ENCODE data around the gene NUP133.

Gene NUP133

DNA sequence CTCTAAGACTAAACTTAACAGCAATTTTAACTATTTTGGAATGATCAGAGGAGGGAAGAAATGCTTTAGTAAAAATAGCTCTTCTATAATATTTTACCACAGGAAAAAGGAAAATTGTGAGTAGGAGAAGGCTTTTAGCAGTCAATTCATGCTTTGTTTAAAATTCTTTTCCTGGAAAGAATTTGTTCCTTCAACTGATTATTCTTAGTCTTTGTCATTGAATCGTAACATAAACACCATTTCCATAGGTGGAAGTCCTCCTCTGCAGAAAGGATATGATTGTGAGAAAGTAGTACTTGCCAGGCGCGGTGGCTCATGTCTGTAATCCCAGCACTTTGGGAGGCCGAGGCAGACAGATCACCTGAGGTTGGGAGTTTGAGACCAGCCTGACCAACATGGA lies 62.3 kb downstream of the NUP133 start:
- no peak overlapping the region for H3K27ac ChIP-seq (ENCODE audit: low read depth, low read length)
- no peak overlapping the region for H3K4me2 ChIP-seq (ENCODE audit: low read length)
- H3K27me3 ChIP-seq (ENCODE audit: control insufficient read depth, low read length), result no peaks in the 10 kb centered on the region
- H3F3A ChIP-seq (ENCODE audit: control insufficient read depth, insufficient read depth), result 0 out of 2 replicates have a peak, but pooled peaks cover 4% of the 10 kb centered on the region
- H3K9me2 ChIP-seq (replicated peaks; ENCODE audit: control insufficient read depth, low read length), result no peaks in the 10 kb centered on the region
- no peak for TF ChIP-seq EZH2phosphoT487 (IDR thresholded peaks at IDR 0.05; ENCODE audit: borderline replicate concordance, low read length)
- no peak for TF ChIP-seq CTCF (IDR thresholded peaks at IDR 0.05; ENCODE audit: low read depth, low read length, poor library complexity, severe bottlenecking)
- no peaks in the 10 kb centered on the region for H3K9me3 ChIP-seq (ENCODE audit: control insufficient read depth, insufficient read depth, low read length)
- H3K4me1 ChIP-seq (ENCODE audit: control insufficient read depth, low read length), result no peaks in the 10 kb centered on the region
- no peak overlapping the region for H3K4me3 ChIP-seq (ENCODE audit: low read length)
- H3K36me3 ChIP-seq (ENCODE audit: control insufficient read depth, low read length), result peaks cover 62% of the 10 kb centered on the region
- no peaks in the 10 kb centered on the region for H4K20me1 ChIP-seq (ENCODE audit: control insufficient read depth, insufficient read depth, low read depth, low read length)
- no peaks in the 10 kb centered on the region for H3K79me2 ChIP-seq (ENCODE audit: control insufficient read depth, low read length)

- Histone ChIP-seq H3K27ac (ENCODE audit: low read depth, low read length) (no peak overlapping the region), H3K4me2 (ENCODE audit: low read length) (no peak overlapping the region), H3K9me3 (ENCODE audit: control insufficient read depth, insufficient read depth, low read length) (no peaks in the 10 kb centered on the region), H3K4me1 (ENCODE audit: control insufficient read depth, low read length) (no peaks in the 10 kb centered on the region), H3K79me2 (ENCODE audit: control insufficient read depth, low read length) (no peaks in the 10 kb centered on the region), H3K4me3 (ENCODE audit: low read length) (no peak overlapping the region), H3F3A (ENCODE audit: control insufficient read depth, insufficient read depth) (peaks cover 7% of the 10 kb centered on the region; the same call in 1 of the 2 replicates), H3K27me3 (ENCODE audit: control insufficient read depth, low read length) (no peaks in the 10 kb centered on the region), H4K20me1 (ENCODE audit: control insufficient read depth, insufficient read depth, low read depth, low read length) (no peaks in the 10 kb centered on the region), H3K36me3 (ENCODE audit: control insufficient read depth, low read length) (peaks cover 49% of the 10 kb centered on the region), H3K9me2 (replicated peaks; ENCODE audit: control insufficient read depth, low read length) (no peaks in the 10 kb centered on the region)
- TF ChIP-seq CTCF (IDR thresholded peaks at IDR 0.05; ENCODE audit: low read depth, low read length, poor library complexity, severe bottlenecking) (no peak), EZH2phosphoT487 (IDR thresholded peaks at IDR 0.05; ENCODE audit: borderline replicate concordance, low read length) (no peak)
Observed at GRCh38 chr1:229440851-229441537, 67.1 kb downstream of the NUP133 start.

DNA sequence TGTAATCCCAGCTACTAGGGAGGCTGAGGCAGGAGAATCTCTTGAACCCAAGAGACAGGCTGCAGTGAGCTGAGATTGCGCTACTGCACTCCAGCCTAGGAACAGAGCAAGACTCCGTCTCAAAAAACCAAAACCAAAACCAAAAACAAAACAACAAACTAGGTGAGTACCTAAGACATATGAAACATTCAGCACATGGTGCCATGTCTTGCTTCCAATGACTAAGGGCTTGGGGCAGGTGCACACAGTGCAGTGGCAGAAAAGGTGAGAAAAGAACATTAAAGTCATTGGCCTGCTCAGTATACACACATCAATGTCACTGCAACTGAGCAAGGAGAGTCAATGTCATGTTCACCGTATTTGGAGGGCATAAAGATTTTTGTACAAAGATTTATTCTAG lies 70.1 kb downstream of the NUP133 start:
- Histone ChIP-seq H3K4me2 (ENCODE audit: low read length) (no peak overlapping the region), H4K20me1 (ENCODE audit: control insufficient read depth, insufficient read depth, low read depth, low read length) (no peaks in the 10 kb centered on the region), H3K9me2 (replicated peaks; ENCODE audit: control insufficient read depth, low read length) (no peaks in the 10 kb centered on the region), H3F3A (ENCODE audit: control insufficient read depth, insufficient read depth) (peaks cover 7% of the 10 kb centered on the region; the same call in 1 of the 2 replicates), H3K27me3 (ENCODE audit: control insufficient read depth, low read length) (no peaks in the 10 kb centered on the region), H3K9me3 (ENCODE audit: control insufficient read depth, insufficient read depth, low read length) (no peaks in the 10 kb centered on the region), H3K4me3 (ENCODE audit: low read length) (no peak overlapping the region), H3K4me1 (ENCODE audit: control insufficient read depth, low read length) (no peaks in the 10 kb centered on the region), H3K27ac (ENCODE audit: low read depth, low read length) (no peak overlapping the region), H3K79me2 (ENCODE audit: control insufficient read depth, low read length) (no peaks in the 10 kb centered on the region), H3K36me3 (ENCODE audit: control insufficient read depth, low read length) (peaks cover 28% of the 10 kb centered on the region)
- TF ChIP-seq CTCF (IDR thresholded peaks at IDR 0.05; ENCODE audit: low read depth, low read length, poor library complexity, severe bottlenecking) (no peak), EZH2phosphoT487 (IDR thresholded peaks at IDR 0.05; ENCODE audit: borderline replicate concordance, low read length) (no peak)

All from DOHH2 (cell line).